CD4-positive, alpha-beta T cell treated with Interleukin-6 at 100 ng/mL for 8 hours (primary cell): ENCODE results near the gene DSCAM.
"Not testable (repeated sequence)": the region's sequence is repeated elsewhere in the genome, so short reads cannot be mapped to it uniquely, and the experiment has no call there.

Experiments
- DNase-seq: peaks from one replicate; pipeline ENCODE4 v3.0.0-alpha.2; 2020; ENCODE audit warnings: mixed read lengths, low spot score

The DSCAM gene

GRCh38 chr21:40447016-40447415 is 399.9 kb downstream of the DSCAM start:
- no peak for DNase-seq

- DNase-seq = no peak
These were observed 401.5 kb downstream of the DSCAM start for GRCh38 chr21:40445349-40445921.

DNA sequence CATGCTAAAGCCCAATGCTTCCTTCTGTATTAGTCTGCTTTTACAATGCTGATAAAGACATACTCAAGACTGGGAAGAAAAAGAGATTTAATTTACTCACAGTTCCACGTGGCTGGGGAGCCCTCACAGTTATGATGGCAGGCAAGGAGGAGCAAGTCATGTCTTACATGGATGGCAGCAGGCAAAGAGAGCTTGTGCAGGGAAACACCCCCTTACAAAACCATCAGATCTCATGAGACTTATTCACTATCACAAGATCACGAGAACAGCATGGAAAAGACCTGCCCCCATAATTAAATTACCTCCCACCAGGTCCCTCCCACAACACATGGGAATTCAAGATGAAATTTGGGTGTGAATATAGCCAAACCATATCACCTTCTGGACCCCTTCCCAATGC is 407.4 kb downstream of the DSCAM start:
- not testable (repeated sequence) for DNase-seq

GRCh38 chr21:40438616-40439015 is 408.3 kb downstream of the DSCAM start:
- DNase-seq = no peak

DNA sequence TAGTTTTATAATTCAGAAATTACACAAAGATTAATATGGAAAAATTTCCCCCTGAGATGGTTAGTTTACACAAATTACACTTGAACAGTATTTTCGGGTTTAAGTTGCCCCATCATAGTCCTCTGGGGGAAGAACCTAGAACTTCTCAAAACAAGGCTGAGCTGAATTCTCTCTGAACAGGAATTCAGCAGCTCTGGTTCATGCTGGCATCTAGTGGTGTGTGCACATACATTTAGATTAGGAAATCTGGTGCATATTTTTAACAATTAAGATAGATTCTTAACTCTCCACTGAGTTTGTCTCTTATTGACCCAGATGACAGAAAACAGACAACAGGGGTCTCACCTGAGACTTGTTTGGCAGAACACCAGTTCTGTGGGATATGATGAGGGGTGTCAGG is 410.7 kb downstream of the DSCAM start:
- no peak for DNase-seq

- no peak for DNase-seq
These were observed 413.4 kb downstream of the DSCAM start for GRCh38 chr21:40433538-40433937.

GRCh38 chr21:40425981-40426380 is 421.0 kb downstream of the DSCAM start:
- DNase-seq = no peak

- no peak for DNase-seq
These were observed 423.9 kb downstream of the DSCAM start for GRCh38 chr21:40422896-40423635.

DNA sequence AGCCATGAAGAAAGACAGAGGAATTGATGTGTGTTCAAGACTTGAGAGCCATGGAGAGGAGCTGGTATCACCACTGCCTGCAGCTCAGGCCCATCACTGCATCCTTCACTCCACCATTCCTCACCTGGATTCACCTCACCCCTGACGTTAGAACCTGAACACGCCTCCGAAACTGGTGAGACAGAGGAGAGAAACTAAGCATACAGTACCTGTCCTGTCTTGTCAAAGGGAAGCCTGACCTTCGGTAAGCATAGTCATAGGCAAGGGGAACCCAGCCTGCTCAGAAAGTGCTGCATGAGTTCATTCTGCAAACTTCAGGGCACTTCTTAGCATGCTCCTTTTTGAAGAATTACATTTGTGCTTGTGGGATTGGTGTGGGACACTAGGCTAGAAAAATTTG is 425.8 kb downstream of the DSCAM start:
- no peak for DNase-seq

DNA sequence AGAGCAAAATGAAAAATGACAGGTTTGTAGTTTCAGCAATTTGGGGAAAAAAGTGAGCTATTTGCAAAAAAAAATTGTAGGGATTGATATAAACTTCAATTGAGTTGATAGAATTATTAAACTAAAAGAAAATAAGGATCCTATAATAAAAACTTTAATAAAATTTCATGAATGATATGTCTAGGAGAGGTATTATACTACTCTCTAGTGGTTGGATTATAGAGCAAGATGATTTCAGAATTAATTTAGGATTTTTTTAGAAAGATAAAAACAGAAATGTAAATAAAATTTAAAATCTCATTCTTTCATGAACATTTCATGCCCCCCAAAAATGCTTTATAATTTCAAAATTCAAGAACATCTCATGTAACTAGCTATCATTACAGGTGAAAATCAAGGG is 430.4 kb downstream of the DSCAM start:
- DNase-seq = no peak

DNA sequence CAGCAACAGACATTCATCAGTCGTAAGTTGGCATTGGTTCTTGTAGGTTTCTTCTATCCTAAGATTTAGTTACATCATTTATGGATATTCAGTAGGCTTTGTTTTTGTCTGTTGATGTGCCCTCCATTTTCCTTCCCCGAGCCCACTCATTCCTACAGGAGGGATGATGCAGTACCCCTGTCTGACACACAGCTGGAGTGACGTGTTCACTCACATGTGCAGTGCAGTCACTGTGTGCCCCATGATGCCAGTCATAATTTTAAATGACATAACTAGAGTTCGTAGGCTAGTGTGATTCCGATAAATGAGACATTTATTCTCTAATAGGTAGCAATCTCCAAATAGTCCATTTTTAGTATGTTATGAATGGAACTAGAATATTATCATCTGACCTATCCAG is 438.4 kb downstream of the DSCAM start:
- DNase-seq = no peak

GRCh38 chr21:40404396-40404800 is 442.6 kb downstream of the DSCAM start:
- DNase-seq = no peak

DNA sequence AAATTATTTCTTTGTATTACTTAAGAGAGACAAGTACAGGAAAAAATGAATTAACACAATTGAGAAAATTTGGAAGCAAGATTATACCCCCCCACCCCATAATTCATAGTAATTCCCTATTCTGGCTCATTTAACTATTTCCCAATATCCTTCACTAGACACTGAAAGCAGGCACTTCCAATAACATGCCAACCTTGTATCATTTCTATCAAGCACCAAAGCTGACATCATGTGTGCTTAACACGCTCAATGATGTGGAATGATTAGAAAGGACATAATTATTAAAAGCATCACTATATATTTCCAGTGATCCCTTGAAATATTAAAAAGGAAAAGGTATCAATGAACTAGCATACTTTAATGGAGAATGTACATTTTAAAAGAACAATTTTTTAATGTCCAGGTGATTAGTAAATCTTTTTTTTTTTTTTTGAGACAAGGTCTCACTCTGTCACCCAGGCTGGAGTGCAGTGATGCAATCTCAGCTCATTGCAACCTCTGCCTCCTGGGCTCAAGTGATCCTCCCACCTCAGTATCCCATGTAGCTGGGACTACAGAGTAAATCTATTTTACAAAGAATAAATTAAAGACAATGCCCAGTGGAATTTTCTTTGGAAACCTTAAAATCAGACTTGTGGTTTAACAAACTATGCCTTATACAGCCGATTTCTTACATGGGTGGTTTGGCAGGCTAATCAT is 443.9 kb downstream of the DSCAM start:
- no peak for DNase-seq

GRCh38 chr21:40395732-40396131 is 451.2 kb downstream of the DSCAM start:
- no peak for DNase-seq

- no peak for DNase-seq
These were observed 453.9 kb downstream of the DSCAM start for GRCh38 chr21:40393066-40393465.

GRCh38 chr21:40388046-40388445 is 458.9 kb downstream of the DSCAM start:
- DNase-seq = no peak

DNA sequence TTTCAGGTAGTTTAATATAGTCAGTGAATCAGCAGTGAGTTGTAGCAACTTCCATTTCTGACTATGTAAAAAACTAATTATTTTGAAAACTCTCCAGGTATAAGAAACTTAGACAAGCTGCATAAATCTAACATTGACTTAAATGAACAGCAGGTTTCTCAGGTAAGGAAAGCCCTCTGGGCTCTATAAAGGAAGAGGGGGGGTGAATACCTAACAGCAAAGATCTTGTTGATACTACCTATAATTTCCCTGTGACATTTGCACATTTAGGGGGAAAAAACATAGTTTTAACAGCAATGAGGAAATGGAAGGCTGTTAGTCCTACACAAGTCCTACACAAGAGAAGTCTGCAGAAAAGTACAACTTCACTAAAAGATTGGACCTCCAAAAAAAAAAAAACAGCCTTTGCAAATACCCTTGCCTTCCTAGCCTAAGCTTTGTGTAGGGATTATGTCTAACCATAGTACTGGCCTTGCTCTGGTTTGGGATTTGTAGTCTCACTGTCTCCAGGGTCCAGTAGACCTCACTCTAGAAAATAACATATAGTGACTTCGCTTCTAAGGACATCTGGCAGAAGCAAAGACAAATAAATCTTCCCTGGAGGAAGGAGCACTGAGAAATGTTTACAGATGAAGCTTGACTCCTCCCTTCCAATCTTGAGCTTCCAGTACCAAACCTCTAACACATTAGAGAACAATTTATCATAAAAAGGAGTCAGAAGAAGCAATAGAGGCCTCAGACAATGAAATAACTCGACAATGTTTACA is 459.8 kb downstream of the DSCAM start:
- DNase-seq = no peak

GRCh38 chr21:40386294-40386911 is 460.6 kb downstream of the DSCAM start:
- DNase-seq = no peak

DNA sequence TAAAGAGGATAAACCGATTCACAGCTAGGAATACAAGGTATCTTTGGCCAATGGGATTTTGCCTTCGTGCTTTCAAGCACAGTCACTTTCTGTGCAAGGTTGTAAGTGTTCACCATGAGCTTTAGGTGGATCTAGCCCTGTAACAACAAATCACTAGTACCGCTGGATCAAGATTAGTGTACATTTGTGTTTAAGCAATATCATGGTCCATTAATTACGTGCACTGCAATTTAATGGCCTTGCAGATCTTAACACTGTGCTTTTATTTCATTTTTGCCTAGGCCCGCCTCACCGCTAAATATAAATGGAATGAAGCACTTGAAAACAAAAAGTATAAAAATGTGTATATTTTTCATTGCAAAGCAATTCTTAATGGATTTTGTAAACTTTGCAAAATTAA is 461.1 kb downstream of the DSCAM start:
- DNase-seq = no peak

DNA sequence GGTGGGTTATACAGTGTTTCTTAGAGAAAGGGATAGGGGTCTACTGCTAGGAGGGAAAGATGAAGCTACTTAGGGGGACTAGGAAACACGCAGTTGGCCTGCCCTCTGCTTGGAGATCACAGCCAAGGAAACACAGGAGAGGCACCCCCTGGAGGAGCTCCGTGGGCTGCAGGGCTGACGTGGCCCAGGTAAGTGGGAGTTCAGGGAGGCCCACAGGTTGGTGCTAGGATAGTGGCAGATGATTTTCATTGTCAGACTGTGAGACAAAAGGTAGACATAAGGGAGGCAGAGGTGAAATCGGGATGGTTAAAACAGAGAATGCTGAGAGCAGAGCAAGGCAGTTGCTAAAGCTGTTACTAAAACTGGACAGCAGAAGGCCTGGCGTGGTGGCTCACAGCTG is 463.0 kb downstream of the DSCAM start:
- DNase-seq = no peak

GRCh38 chr21:40381111-40381510 is 465.8 kb downstream of the DSCAM start:
- no peak for DNase-seq
